Measurements from ENCODE around the gene FBXO48.

The FBXO48 gene

GRCh38 chr2:68414876-68415275 lies 52.2 kb downstream of the FBXO48 start:
- DNase-seq (ENCODE audit: low read depth, low spot score), result no peak

- DNase-seq (ENCODE audit: low read depth, low spot score), result no peak
Observed at GRCh38 chr2:68414452-68414851, 52.6 kb downstream of the FBXO48 start.

GRCh38 chr2:68413466-68413865 lies 53.6 kb downstream of the FBXO48 start:
- DNase-seq (ENCODE audit: low read depth, low spot score), result no peak

- no peak for DNase-seq (ENCODE audit: low read depth, low spot score)
Observed at GRCh38 chr2:68412127-68412819, 54.8 kb downstream of the FBXO48 start.

GRCh38 chr2:68411397-68412126 lies 55.5 kb downstream of the FBXO48 start:
- no peak for DNase-seq (ENCODE audit: low read depth, low spot score)

All from activated naive CD8-positive, alpha-beta T cell treated with anti-CD3 and anti-CD28 coated beads, Interleukin-2, amount 50 U/mL, for 16 hours (primary cell).